Heart left ventricle (tissue), 13 donors: ENCODE results near the gene SLTM.

ENCODE experiments used
- CTCF ChIP-seq, 12 donors: fragments of 200-600 bp; sonication (generic) in 4 of 12; IDR thresholded peaks; one replicate each; pipeline versions ENCODE4 v1.5.0 to v1.8.0; 2018 to 2022; ENCODE audit warnings: antibody characterized with exemption in 12 of 12, mild to moderate bottlenecking in 5 of 12
- POLR2A ChIP-seq, 2 donors: fragments of 450-650 bp; IDR thresholded peaks; one replicate each; pipeline ENCODE4 v1.6.1; 2017; ENCODE audit warnings: antibody characterized with exemption in 2 of 2, mild to moderate bottlenecking in 2 of 2, moderate library complexity in 2 of 2
- donor health status: ischemic (EF 13 %, LVEDD 7.1; RV severe dilation, severe dysfunction).
- donor health status: DM: no; HTN: yes; CAD: no.
- donor health status: DM: no; HTN: no; CAD: no.
- donor health status: ischemic (EF 25% LVEDD 6.9; RV normal size, moderate dysfunction).
- donor health status: ischemic (EF 25% LVEDD 5.7; RV mildly dilated, moderate dysfunction).
- donor health status: ischemic (EF 35%, LVEDD 5.7; RV mildly dilated, moderate dysfunction).
- donor health status: nonischemic (EF 11% LVEDD 7.7; RV severe dilation, severe dysfunction).
- donor health status: DM: yes; HTN: yes; CAD: no.
- donor health status: PGD.
- donor health status: ischemic (EF 29% LVEDD 5.4; RV normal size, mild dysfunction).
- donor health status: nonischemic (EF 23%, LVEDD 6.1; RV moderate dilation, normal function).

GRCh38 chr15:58882243-58882642 is 51.2 kb downstream of the SLTM start:
- no peak for TF ChIP-seq POLR2A (IDR thresholded peaks at IDR 0.05)
- no peak for TF ChIP-seq CTCF (IDR thresholded peaks at IDR 0.05)
